ENCODE data around the gene SPRED1. TPM values are rescaled to one million over a fixed set of nuclear protein-coding genes. Genes with fewer than 3 reads are reported as not detected.
"Not testable (repeated sequence)": the region's sequence is repeated elsewhere in the genome, so short reads cannot be mapped to it uniquely, and the experiment has no call there.

The SPRED1 gene
- total RNA-seq, 3 donors from 2014 or later, result 4.3 to 5.5 (median 4.3) TPM

GRCh38 chr15:38254051-38254883, 1.6 kb downstream of the SPRED1 start:
- no peak for DNase-seq
- ATAC-seq, result peak; percentile 32 to 37
- H3K9me3 Mint-ChIP-seq, result no peaks in the 10 kb centered on the region
- no peaks in the 10 kb centered on the region for H3K36me3 Mint-ChIP-seq (ENCODE audit: insufficient read depth)
- peaks cover 29% of the 10 kb centered on the region for H3K4me1 Mint-ChIP-seq (ENCODE audit: low read depth)
- H3K4me3 Mint-ChIP-seq, result peak overlapping the region; percentile 87
- peaks cover 30% of the 10 kb centered on the region for H3K27me3 Mint-ChIP-seq (ENCODE audit: low read depth)

GRCh38 chr15:38255690-38256089, 3.1 kb downstream of the SPRED1 start:
- Mint-ChIP-seq H3K27me3 (ENCODE audit: low read depth) (peaks cover 16% of the 10 kb centered on the region), H3K4me3 (no peak overlapping the region), H3K36me3 (ENCODE audit: insufficient read depth) (no peaks in the 10 kb centered on the region), H3K4me1 (ENCODE audit: low read depth) (peaks cover 27% of the 10 kb centered on the region), H3K9me3 (no peaks in the 10 kb centered on the region)
- ATAC-seq, result no peak
- DNase-seq, result no peak

- DNase-seq, result no peak
- H3K9me3 Mint-ChIP-seq, result no peaks in the 10 kb centered on the region
- H3K4me1 Mint-ChIP-seq (ENCODE audit: low read depth), result peaks cover 17% of the 10 kb centered on the region
- no peak for ATAC-seq
- no peak overlapping the region for H3K4me3 Mint-ChIP-seq
- H3K27me3 Mint-ChIP-seq (ENCODE audit: low read depth), result peaks cover 7% of the 10 kb centered on the region
- H3K36me3 Mint-ChIP-seq (ENCODE audit: insufficient read depth), result no peaks in the 10 kb centered on the region
Measured at GRCh38 chr15:38257676-38258075, 5.0 kb downstream of the SPRED1 start.

- Mint-ChIP-seq H3K9me3 (no peaks in the 10 kb centered on the region), H3K4me1 (ENCODE audit: low read depth) (peaks cover 5% of the 10 kb centered on the region), H3K27me3 (ENCODE audit: low read depth) (no peaks in the 10 kb centered on the region), H3K36me3 (ENCODE audit: insufficient read depth) (no peaks in the 10 kb centered on the region), H3K4me3 (no peak overlapping the region)
- no peak for DNase-seq
- ATAC-seq, result no peak
Measured at GRCh38 chr15:38259134-38259533, 6.5 kb downstream of the SPRED1 start.

- ATAC-seq (no peak), DNase-seq (no peak)
- no peaks in the 10 kb centered on the region for H3K27me3 Mint-ChIP-seq (ENCODE audit: low read depth)
- no peaks in the 10 kb centered on the region for H3K9me3 Mint-ChIP-seq
- H3K4me3 Mint-ChIP-seq, result no peak overlapping the region
- no peaks in the 10 kb centered on the region for H3K36me3 Mint-ChIP-seq (ENCODE audit: insufficient read depth)
- H3K4me1 Mint-ChIP-seq (ENCODE audit: low read depth), result no peaks in the 10 kb centered on the region
Measured at GRCh38 chr15:38260077-38260476, 7.4 kb downstream of the SPRED1 start.

- DNase-seq, result no peak
- H3K4me1 Mint-ChIP-seq (ENCODE audit: low read depth), result no peaks in the 10 kb centered on the region
- no peaks in the 10 kb centered on the region for H3K9me3 Mint-ChIP-seq
- no peak for ATAC-seq
- H3K4me3 Mint-ChIP-seq, result no peak overlapping the region
- H3K27me3 Mint-ChIP-seq (ENCODE audit: low read depth), result no peaks in the 10 kb centered on the region
- no peaks in the 10 kb centered on the region for H3K36me3 Mint-ChIP-seq (ENCODE audit: insufficient read depth)
Measured at GRCh38 chr15:38263251-38263650, 10.6 kb downstream of the SPRED1 start.

GRCh38 chr15:38263996-38264395, 11.4 kb downstream of the SPRED1 start:
- no peaks in the 10 kb centered on the region for H3K9me3 Mint-ChIP-seq
- no peak overlapping the region for H3K4me3 Mint-ChIP-seq
- H3K4me1 Mint-ChIP-seq (ENCODE audit: low read depth), result no peaks in the 10 kb centered on the region
- no peaks in the 10 kb centered on the region for H3K36me3 Mint-ChIP-seq (ENCODE audit: insufficient read depth)
- DNase-seq (no peak), ATAC-seq (no peak)
- no peaks in the 10 kb centered on the region for H3K27me3 Mint-ChIP-seq (ENCODE audit: low read depth)

- no peak for ATAC-seq
- DNase-seq, result no peak
- Mint-ChIP-seq H3K9me3 (no peaks in the 10 kb centered on the region), H3K27me3 (ENCODE audit: low read depth) (no peaks in the 10 kb centered on the region), H3K4me1 (ENCODE audit: low read depth) (no peaks in the 10 kb centered on the region), H3K4me3 (no peak overlapping the region), H3K36me3 (ENCODE audit: insufficient read depth) (no peaks in the 10 kb centered on the region)
Measured at GRCh38 chr15:38266247-38266986, 13.8 kb downstream of the SPRED1 start.

GRCh38 chr15:38267421-38268022, 14.9 kb downstream of the SPRED1 start:
- no peak overlapping the region for H3K4me3 Mint-ChIP-seq
- no peaks in the 10 kb centered on the region for H3K9me3 Mint-ChIP-seq
- H3K36me3 Mint-ChIP-seq (ENCODE audit: insufficient read depth), result no peaks in the 10 kb centered on the region
- no peaks in the 10 kb centered on the region for H3K4me1 Mint-ChIP-seq (ENCODE audit: low read depth)
- peaks cover 3% of the 10 kb centered on the region for H3K27me3 Mint-ChIP-seq (ENCODE audit: low read depth)
- no peak for DNase-seq
- no peak for ATAC-seq

GRCh38 chr15:38271144-38271543, 18.5 kb downstream of the SPRED1 start:
- H3K27me3 Mint-ChIP-seq (ENCODE audit: low read depth), result peaks cover 3% of the 10 kb centered on the region
- DNase-seq (no peak), ATAC-seq (no peak)
- no peaks in the 10 kb centered on the region for H3K9me3 Mint-ChIP-seq
- no peaks in the 10 kb centered on the region for H3K36me3 Mint-ChIP-seq (ENCODE audit: insufficient read depth)
- no peak overlapping the region for H3K4me3 Mint-ChIP-seq
- no peaks in the 10 kb centered on the region for H3K4me1 Mint-ChIP-seq (ENCODE audit: low read depth)

GRCh38 chr15:38271895-38272294, 19.3 kb downstream of the SPRED1 start:
- no peak for ATAC-seq
- peaks cover 3% of the 10 kb centered on the region for H3K27me3 Mint-ChIP-seq (ENCODE audit: low read depth)
- H3K4me1 Mint-ChIP-seq (ENCODE audit: low read depth), result no peaks in the 10 kb centered on the region
- H3K36me3 Mint-ChIP-seq (ENCODE audit: insufficient read depth), result no peaks in the 10 kb centered on the region
- DNase-seq, result no peak
- no peaks in the 10 kb centered on the region for H3K9me3 Mint-ChIP-seq
- H3K4me3 Mint-ChIP-seq, result no peak overlapping the region

GRCh38 chr15:38272431-38272830, 19.8 kb downstream of the SPRED1 start:
- DNase-seq; H3K4me3 Mint-ChIP-seq; H3K9me3 Mint-ChIP-seq; H3K27me3 Mint-ChIP-seq (ENCODE audit: low read depth); ATAC-seq; H3K36me3 Mint-ChIP-seq (ENCODE audit: insufficient read depth); H3K4me1 Mint-ChIP-seq (ENCODE audit: low read depth): not testable (repeated sequence)

GRCh38 chr15:38274135-38274534, 21.5 kb downstream of the SPRED1 start:
- no peaks in the 10 kb centered on the region for H3K4me1 Mint-ChIP-seq (ENCODE audit: low read depth)
- DNase-seq, result no peak
- H3K27me3 Mint-ChIP-seq (ENCODE audit: low read depth), result peaks cover 7% of the 10 kb centered on the region
- no peaks in the 10 kb centered on the region for H3K9me3 Mint-ChIP-seq
- no peak overlapping the region for H3K4me3 Mint-ChIP-seq
- ATAC-seq, result no peak
- H3K36me3 Mint-ChIP-seq (ENCODE audit: insufficient read depth), result no peaks in the 10 kb centered on the region

GRCh38 chr15:38275959-38276358, 23.3 kb downstream of the SPRED1 start:
- ATAC-seq, result no peak
- H3K4me3 Mint-ChIP-seq, result no peak overlapping the region

More at GRCh38 chr15:38275959-38276358, 23.3 kb downstream of the SPRED1 start:
- Mint-ChIP-seq H3K9me3 (no peaks in the 10 kb centered on the region), H3K4me1 (ENCODE audit: low read depth) (no peaks in the 10 kb centered on the region), H3K27me3 (ENCODE audit: low read depth) (peaks cover 17% of the 10 kb centered on the region), H3K36me3 (ENCODE audit: insufficient read depth) (no peaks in the 10 kb centered on the region)
- no peak for DNase-seq
